T-cell (primary cell): ENCODE data around the gene SORD. TPM values are rescaled to one million over a fixed set of nuclear protein-coding genes. Genes with fewer than 3 reads are reported as not detected.

Experiments used
- ATAC-seq, 4 experiments: fragments of 200-7000 bp in 3 of 4; fragments of 150-1000 bp in 1 of 4; cut with Tn5 transposase; replicated peaks in 1 of 4; 1 replicate in 3 of 4; 2 replicates in 1 of 4; pipeline ENCODE4 v1.10.0; 2021; ENCODE audit warnings: moderate library complexity in 3 of 4, mild to moderate bottlenecking in 2 of 4, moderate number of reproducible peaks in 1 of 4
- CTCF ChIA-PET, 2 donors: fragments of 300-600 bp; sonication (Branson Sonifier 250); formaldehyde crosslinking; loops; one replicate each; lab custom pipeline; 2022; ENCODE audit warnings: antibody characterized with exemption in 2 of 2; lab: Charles Lee
- POLR2A ChIA-PET, 2 donors: fragments of 300-600 bp; sonication (Branson Sonifier 250); formaldehyde crosslinking; loops; one replicate each; lab custom pipeline; 2022; ENCODE audit warnings: antibody characterized with exemption in 2 of 2; lab: Charles Lee
- DNase-seq, 35 experiments: peaks; one replicate each; pipeline versions ENCODE4 v3.0.0 to v3.0.0-alpha.2; 2013 to 2023
- H3K27ac ChIP-seq: one replicate; pipeline ENCODE4 v1.5.1; 2013; ENCODE audit warnings: low read length
- H3K27me3 ChIP-seq, 2 experiments: replicated peaks in 1 of 2; 1 replicate in 1 of 2; 2 replicates in 1 of 2; pipeline versions ENCODE4 v1.6.1 to v1.7.0; 2013; ENCODE audit warnings: low read length in 1 of 2, mixed read lengths in 1 of 2; ENCODE audit not compliant: control insufficient read depth in 2 of 2, insufficient read depth in 2 of 2; ENCODE audit errors: extremely low read depth in 1 of 2
- H3K36me3 ChIP-seq, 2 donors: 1 replicate in 1 of 2; 2 replicates in 1 of 2; pipeline versions ENCODE4 v1.6.1 to v1.7.0; 2013; ENCODE audit warnings: low read length in 1 of 2; ENCODE audit not compliant: control insufficient read depth in 2 of 2, insufficient read depth in 1 of 2; ENCODE audit errors: extremely low read depth in 1 of 2
- H3K4me1 ChIP-seq, 2 experiments: 1 replicate in 1 of 2; 2 replicates in 1 of 2; pipeline versions ENCODE4 v1.6.1 to v1.7.0; 2013; ENCODE audit warnings: low read length in 2 of 2, mixed read lengths in 1 of 2; ENCODE audit not compliant: insufficient read depth in 2 of 2, control insufficient read depth in 1 of 2; ENCODE audit errors: extremely low read depth in 1 of 2
- H3K4me3 ChIP-seq, 2 donors: 1 replicate in 1 of 2; 2 replicates in 1 of 2; pipeline versions ENCODE4 v1.5.1 to v1.7.0; 2013; ENCODE audit warnings: mild to moderate bottlenecking in 2 of 2, low read length in 1 of 2, moderate library complexity in 1 of 2; ENCODE audit not compliant: control insufficient read depth in 1 of 2; ENCODE audit errors: extremely low read depth in 1 of 2
- H3K9me3 ChIP-seq: 2 replicates; pipeline ENCODE4 v1.7.0; 2013
- H3K27ac Mint-ChIP-seq, 2 donors: one replicate each; pipeline ENCODE4 v1.8.0; 2020 to 2021; ENCODE audit warnings: mild to moderate bottlenecking in 2 of 2, mixed read lengths in 2 of 2
- H3K27me3 Mint-ChIP-seq, 2 donors: one replicate each; pipeline ENCODE4 v1.8.0; 2021 to 2022; ENCODE audit warnings: mixed read lengths in 2 of 2
- H3K36me3 Mint-ChIP-seq: one replicate; pipeline ENCODE4 v1.8.0; 2021; ENCODE audit warnings: mixed read lengths
- H3K4me1 Mint-ChIP-seq, 3 donors: one replicate each; pipeline ENCODE4 v1.8.0; 2020 to 2022; ENCODE audit warnings: mixed read lengths in 3 of 3, mild to moderate bottlenecking in 1 of 3
- H3K4me3 Mint-ChIP-seq, 3 donors: one replicate each; pipeline ENCODE4 v1.8.0; 2020 to 2022; ENCODE audit warnings: mild to moderate bottlenecking in 3 of 3, mixed read lengths in 3 of 3, moderate library complexity in 3 of 3
- H3K9me3 Mint-ChIP-seq, 3 donors: one replicate each; pipeline ENCODE4 v1.8.0; 2020 to 2022; ENCODE audit warnings: mixed read lengths in 3 of 3
- WGBS: methylation state at CpG from one replicate; pipeline ENCODE4 v1.1.5; 2013; ENCODE audit warnings: missing lambda C conversion rate; ENCODE audit not compliant: insufficient coverage; 5-methylcytosine and 5-hydroxymethylcytosine counted together
- total RNA-seq, 35 experiments: library from RNA in 6 of 35; stranded (reverse) in 6 of 35; fragments of 120-200 nt in 1 of 35; gene quantifications; one replicate each; pipeline versions ENCODE4 v1.2.1 to v1.2.4 and lab custom pipeline; 2013 to 2026

The SORD gene
- total RNA-seq, 5 donors from 2014 or later (not counting 1 experiment from before 2014, with no cell fraction given) = 2.6 to 6.0 (median 5.1) TPM

GRCh38 chr15:45095661-45096060 lies 72.7 kb downstream of the SORD start:
- ChIA-PET CTCF (no interaction called here), POLR2A (no interaction called here)
- no peak for ATAC-seq
- Histone ChIP-seq H3K27me3 (peaks cover 0 to 11% of the 10 kb centered on the region in 2 experiments), H3K9me3 (no peaks in the 10 kb centered on the region), H3K27ac (no peak overlapping the region), H3K36me3 (no peaks in the 10 kb centered on the region), H3K4me1 (no peaks in the 10 kb centered on the region), H3K4me3 (no peak overlapping the region)
- no peak overlapping the region for H3K4me3 Mint-ChIP-seq
- no peak for DNase-seq
- H3K9me3 Mint-ChIP-seq = no peaks in the 10 kb centered on the region
- peaks cover 8 to 17% of the 10 kb centered on the region in 2 donors for H3K27me3 Mint-ChIP-seq
- 88% methylated on average over 9 of the region's 11 CpGs for WGBS
- H3K36me3 Mint-ChIP-seq = no peaks in the 10 kb centered on the region
- no peak overlapping the region for H3K27ac Mint-ChIP-seq
- H3K4me1 Mint-ChIP-seq = no peaks in the 10 kb centered on the region

- Histone ChIP-seq H3K36me3 (no peaks in the 10 kb centered on the region), H3K4me3 (no peak overlapping the region), H3K4me1 (no peaks in the 10 kb centered on the region), H3K27ac (no peak overlapping the region), H3K9me3 (no peaks in the 10 kb centered on the region), H3K27me3 (peaks cover 0 to 12% of the 10 kb centered on the region in 2 experiments)
- DNase-seq = peak in 1 of 35 experiments; percentile 22
- H3K27ac Mint-ChIP-seq = no peak overlapping the region
- ChIA-PET POLR2A (no interaction called here), CTCF (no interaction called here)
- H3K9me3 Mint-ChIP-seq = no peaks in the 10 kb centered on the region
- no peak for ATAC-seq
- no peaks in the 10 kb centered on the region for H3K36me3 Mint-ChIP-seq
- no peaks in the 10 kb centered on the region for H3K4me1 Mint-ChIP-seq
- no peak overlapping the region for H3K4me3 Mint-ChIP-seq
- H3K27me3 Mint-ChIP-seq = peaks cover 5 to 10% of the 10 kb centered on the region in 2 donors
- 98% methylated on average over 5 of the region's 7 CpGs for WGBS
Observed at GRCh38 chr15:45097466-45097865, 74.5 kb downstream of the SORD start.

DNA sequence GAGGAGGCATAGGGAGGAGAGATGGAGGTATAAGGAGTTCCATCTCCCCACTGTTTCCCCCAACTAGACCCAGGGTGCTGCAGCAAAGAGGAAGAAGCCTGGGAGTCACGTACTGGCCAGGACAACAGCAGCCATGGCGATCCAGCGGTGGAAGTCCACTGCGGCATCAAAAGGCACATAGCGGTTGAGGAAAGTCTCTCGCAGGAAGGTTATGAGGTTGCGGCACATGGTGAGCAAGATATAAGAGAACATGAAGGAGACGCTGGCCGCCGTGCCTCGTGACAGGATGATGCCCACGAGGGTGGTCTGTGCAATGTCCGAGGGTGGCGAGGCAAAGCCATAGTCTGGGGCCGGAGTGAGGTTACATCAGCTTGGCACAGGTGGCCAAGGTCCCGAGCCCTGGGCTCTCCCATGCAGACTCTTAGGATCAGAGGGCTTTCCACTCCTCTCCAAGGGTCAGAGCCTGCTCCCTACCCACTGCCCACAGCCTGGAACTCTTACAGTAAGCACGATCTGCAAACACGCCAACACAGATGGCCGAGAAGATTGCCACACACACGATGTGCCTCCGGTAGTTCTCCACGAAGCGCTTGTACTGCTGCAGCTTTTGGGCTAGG lies 76.7 kb downstream of the SORD start:
- Mint-ChIP-seq H3K9me3 (no peaks in the 10 kb centered on the region), H3K4me1 (no peaks in the 10 kb centered on the region), H3K4me3 (no peak overlapping the region), H3K27me3 (peaks cover 0 to 21% of the 10 kb centered on the region in 2 donors), H3K36me3 (no peaks in the 10 kb centered on the region), H3K27ac (no peak overlapping the region)
- H3K27ac ChIP-seq = no peak overlapping the region
- ChIA-PET CTCF (no interaction called here), POLR2A (no interaction called here)
- no peak for DNase-seq
- no peak for ATAC-seq
- H3K36me3 ChIP-seq = no peaks in the 10 kb centered on the region
- WGBS = 80% methylated on average over 23 of the region's 23 CpGs
- H3K27me3 ChIP-seq = peaks cover 0 to 12% of the 10 kb centered on the region in 2 experiments
- no peak overlapping the region for H3K4me3 ChIP-seq
- H3K9me3 ChIP-seq = no peaks in the 10 kb centered on the region
- no peaks in the 10 kb centered on the region for H3K4me1 ChIP-seq

DNA sequence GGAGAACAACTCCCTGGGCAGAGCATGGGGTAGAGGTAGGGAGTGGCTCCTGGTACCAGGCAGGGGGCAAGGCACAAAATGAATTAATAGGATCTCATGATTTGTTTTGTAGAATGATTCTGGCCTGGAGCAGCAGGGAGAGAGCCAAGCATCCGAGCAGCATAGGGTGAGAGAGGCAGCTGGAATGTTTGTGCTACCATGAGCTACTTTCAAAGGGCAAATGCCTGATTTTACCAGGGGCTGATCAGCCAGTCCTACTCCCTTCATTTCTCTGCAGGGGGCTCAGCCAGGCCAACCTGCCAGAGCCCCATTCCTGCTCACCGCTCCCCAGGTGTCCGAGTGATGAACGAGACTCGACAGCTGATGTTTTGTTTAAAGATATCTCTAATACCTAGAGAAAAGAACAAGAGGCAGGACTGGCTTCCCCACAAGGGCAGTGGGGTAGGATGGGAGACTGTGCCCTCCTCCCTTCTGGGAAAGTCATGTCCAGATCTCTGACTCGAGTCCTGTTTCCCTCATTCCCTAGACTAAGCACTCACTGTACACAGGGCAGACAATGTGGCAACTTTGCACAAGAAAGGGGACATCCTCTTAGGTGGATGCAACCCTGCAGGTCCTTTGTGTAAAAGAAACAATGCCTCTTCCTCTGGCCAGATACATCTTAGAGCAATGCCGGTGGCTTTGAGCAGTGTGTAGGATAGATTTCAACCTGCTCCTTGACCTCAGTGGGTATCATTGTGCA lies 78.1 kb downstream of the SORD start:
- no peak overlapping the region for H3K27ac ChIP-seq
- ATAC-seq (no peak), DNase-seq (no peak)
- WGBS = 75% methylated on average over 1 of the region's 7 CpGs
- CTCF ChIA-PET = no interaction called here
- Mint-ChIP-seq H3K27ac (no peak overlapping the region), H3K4me3 (no peak overlapping the region), H3K27me3 (peaks cover 5 to 29% of the 10 kb centered on the region in 2 donors), H3K36me3 (no peaks in the 10 kb centered on the region), H3K4me1 (no peaks in the 10 kb centered on the region), H3K9me3 (no peaks in the 10 kb centered on the region)
- POLR2A ChIA-PET = no interaction called here
- no peak overlapping the region for H3K4me3 ChIP-seq
- no peaks in the 10 kb centered on the region for H3K36me3 ChIP-seq
- peaks cover 0 to 19% of the 10 kb centered on the region in 2 experiments for H3K27me3 ChIP-seq
- no peaks in the 10 kb centered on the region for H3K4me1 ChIP-seq
- no peaks in the 10 kb centered on the region for H3K9me3 ChIP-seq

- ATAC-seq = no peak
- Histone ChIP-seq H3K4me3 (no peak overlapping the region), H3K27ac (no peak overlapping the region), H3K9me3 (no peaks in the 10 kb centered on the region), H3K36me3 (no peaks in the 10 kb centered on the region), H3K27me3 (peaks cover 0 to 25% of the 10 kb centered on the region in 2 experiments), H3K4me1 (no peaks in the 10 kb centered on the region)
- POLR2A ChIA-PET = no interaction called here
- H3K4me3 Mint-ChIP-seq = no peak overlapping the region
- no peaks in the 10 kb centered on the region for H3K4me1 Mint-ChIP-seq
- H3K27ac Mint-ChIP-seq = no peak overlapping the region
- H3K9me3 Mint-ChIP-seq = no peaks in the 10 kb centered on the region
- CTCF ChIA-PET = no interaction called here
- H3K27me3 Mint-ChIP-seq = peaks cover 9 to 34% of the 10 kb centered on the region in 2 donors
- no peak for DNase-seq
- no peaks in the 10 kb centered on the region for H3K36me3 Mint-ChIP-seq
- WGBS = 78% methylated on average over 9 of the region's 12 CpGs
Observed at GRCh38 chr15:45101749-45102148, 78.8 kb downstream of the SORD start.

DNA sequence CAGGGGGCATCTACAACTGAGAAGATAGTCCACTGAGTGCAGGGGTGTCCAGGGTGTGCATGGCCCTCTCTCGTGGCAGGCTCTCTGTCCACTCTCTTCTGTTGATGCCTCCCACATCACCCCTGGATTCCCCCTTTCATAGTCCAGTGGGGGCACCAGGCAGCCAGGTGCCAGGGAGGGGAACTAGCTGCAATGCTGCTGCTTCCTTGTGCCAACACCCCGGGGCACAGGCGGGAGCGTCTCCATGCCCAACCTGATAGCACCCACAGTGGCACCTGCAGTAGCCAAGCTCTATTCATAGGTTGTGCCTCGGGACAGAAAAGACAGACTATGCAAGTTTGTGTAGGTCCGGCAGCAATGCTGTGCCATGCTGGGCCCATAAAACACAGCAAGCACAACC lies 79.2 kb downstream of the SORD start:
- Mint-ChIP-seq H3K4me1 (no peaks in the 10 kb centered on the region), H3K36me3 (no peaks in the 10 kb centered on the region), H3K27ac (no peak overlapping the region), H3K9me3 (no peaks in the 10 kb centered on the region), H3K27me3 (peaks cover 9 to 35% of the 10 kb centered on the region in 2 donors), H3K4me3 (no peak overlapping the region)
- DNase-seq (no peak), ATAC-seq (no peak)
- 88% methylated on average over 4 of the region's 6 CpGs for WGBS
- H3K4me3 ChIP-seq = no peak overlapping the region
- H3K4me1 ChIP-seq = no peaks in the 10 kb centered on the region
- ChIA-PET CTCF (no interaction called here), POLR2A (no interaction called here)
- H3K9me3 ChIP-seq = no peaks in the 10 kb centered on the region
- no peaks in the 10 kb centered on the region for H3K36me3 ChIP-seq
- H3K27ac ChIP-seq = no peak overlapping the region
- peaks cover 0 to 27% of the 10 kb centered on the region in 2 experiments for H3K27me3 ChIP-seq
